Tibial nerve (tissue), 4 donors: ENCODE measurements around the gene FBXO8.

Source experiments
- CTCF ChIP-seq, 5 experiments: fragments of 200-600 bp in 3 of 5; fragments of 450-650 bp in 2 of 5; sonication (generic) in 3 of 5; IDR thresholded peaks; one replicate each; pipeline ENCODE4 v1.5.1; 2016 to 2019; ENCODE audit warnings: antibody characterized with exemption in 5 of 5, mild to moderate bottlenecking in 3 of 5, moderate library complexity in 2 of 5
- EP300 ChIP-seq, 2 donors: sonication (generic); formaldehyde crosslinking; IDR thresholded peaks; one replicate each; pipeline ENCODE4 v1.6.1; 2017; ENCODE audit warnings: antibody characterized with exemption in 2 of 2, mild to moderate bottlenecking in 1 of 2

GRCh38 chr4:174198396-174198795 lies 85.1 kb downstream of the FBXO8 start:
- TF ChIP-seq EP300 (IDR thresholded peaks at IDR 0.05) (no peak), CTCF (IDR thresholded peaks at IDR 0.05) (no peak)
